Measurements from ENCODE around the gene FOLR1.

FOLR1 gene

DNA sequence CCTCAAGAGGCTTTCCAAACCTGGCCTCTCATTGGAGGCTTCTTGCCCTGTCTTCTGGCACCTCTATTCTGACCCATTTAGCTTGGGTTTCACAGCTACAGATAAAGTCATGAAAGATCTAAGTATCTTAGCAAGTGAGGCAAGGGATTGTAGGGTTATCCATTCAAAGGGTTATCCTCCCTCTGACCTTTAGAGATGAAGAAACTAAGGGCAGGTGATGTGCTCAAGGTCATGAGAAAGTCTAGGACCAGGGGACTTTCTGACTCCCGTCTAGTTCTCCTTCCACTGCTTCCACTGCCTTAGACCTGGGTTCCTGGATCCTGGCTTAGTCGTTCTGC is 44.8 kb downstream of the FOLR1 start:
- no peak for DNase-seq

DNA sequence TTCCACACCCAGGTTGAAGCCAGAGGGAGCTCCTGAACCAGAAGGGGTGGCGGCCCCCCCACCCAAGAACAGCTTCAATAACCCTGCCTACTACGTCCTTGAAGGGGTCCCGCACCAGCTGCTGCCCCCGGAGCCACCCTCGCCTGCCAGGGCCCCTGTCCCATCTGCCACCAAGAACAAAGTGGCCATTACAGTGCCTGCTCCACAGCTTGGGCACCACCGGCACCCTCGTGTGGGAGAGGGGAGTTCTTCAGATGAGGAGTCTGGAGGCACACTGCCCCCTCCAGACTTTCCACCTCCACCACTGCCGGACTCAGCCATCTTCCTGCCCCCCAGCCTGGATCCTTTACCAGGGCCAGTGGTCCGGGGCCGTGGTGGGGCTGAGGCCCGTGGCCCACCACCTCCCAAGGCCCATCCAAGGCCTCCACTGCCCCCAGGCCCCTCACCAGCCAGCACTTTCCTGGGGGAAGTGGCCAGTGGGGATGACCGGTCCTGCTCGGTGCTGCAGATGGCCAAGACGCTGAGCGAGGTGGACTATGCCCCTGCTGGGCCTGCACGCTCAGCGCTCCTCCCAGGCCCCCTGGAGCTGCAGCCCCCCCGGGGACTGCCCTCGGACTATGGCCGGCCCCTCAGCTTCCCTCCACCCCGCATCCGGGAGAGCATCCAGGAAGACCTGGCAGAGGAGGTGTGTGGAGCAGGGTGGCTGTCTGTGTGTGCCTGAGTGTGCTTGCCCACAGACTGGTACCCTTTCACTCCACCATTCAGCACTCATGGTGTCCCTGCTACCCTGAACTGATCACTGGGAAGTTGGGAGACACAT is 45.4 kb downstream of the FOLR1 start:
- no peak for DNase-seq

DNA sequence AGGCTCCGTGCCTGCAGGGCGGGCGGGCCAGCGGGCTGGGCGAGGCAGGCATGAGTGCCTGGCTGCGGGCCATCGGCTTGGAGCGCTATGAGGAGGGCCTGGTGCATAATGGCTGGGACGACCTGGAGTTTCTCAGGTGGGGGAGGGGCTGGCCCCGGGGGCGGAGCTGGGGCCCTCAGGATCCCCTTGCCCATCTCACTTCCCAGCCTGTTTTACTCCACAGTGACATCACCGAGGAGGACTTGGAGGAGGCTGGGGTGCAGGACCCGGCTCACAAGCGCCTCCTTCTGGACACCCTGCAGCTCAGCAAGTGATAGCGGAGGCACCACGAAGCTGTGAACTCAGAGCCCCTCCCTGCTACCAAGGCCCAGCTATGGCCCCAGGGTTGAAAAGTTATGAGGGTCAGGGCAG is 46.1 kb downstream of the FOLR1 start:
- peak; percentile 57 for DNase-seq

- DNase-seq = no peak
Measured at GRCh38 chr11:72238492-72239312, 46.8 kb downstream of the FOLR1 start.

DNA sequence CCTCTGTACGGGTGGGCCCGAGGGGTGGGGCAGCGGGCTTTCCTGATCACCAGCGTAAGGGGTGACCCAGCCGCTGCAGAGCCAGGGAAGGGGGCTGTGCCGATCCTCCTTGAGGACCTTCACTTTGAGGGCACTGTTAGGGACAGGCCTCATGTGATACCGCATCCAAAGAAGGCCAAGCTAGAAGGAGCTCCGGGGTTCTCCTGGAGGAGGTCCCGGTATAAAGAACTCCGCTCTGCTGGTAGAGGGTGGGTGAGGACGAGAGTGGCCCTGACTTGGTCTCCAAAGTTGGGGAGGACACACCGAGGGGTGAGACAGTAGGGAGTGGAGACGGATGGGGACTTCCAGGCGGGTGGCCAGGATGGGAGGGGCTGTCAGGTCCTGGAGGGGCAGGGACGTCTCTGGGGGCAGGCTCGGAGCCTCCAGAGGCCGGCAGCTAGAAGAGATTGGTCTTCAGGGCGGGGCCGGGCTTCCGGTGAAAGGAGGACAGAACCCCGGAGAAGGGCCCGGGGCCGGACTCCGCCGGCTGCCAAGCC is 47.4 kb downstream of the FOLR1 start:
- DNase-seq = no peak

DNA sequence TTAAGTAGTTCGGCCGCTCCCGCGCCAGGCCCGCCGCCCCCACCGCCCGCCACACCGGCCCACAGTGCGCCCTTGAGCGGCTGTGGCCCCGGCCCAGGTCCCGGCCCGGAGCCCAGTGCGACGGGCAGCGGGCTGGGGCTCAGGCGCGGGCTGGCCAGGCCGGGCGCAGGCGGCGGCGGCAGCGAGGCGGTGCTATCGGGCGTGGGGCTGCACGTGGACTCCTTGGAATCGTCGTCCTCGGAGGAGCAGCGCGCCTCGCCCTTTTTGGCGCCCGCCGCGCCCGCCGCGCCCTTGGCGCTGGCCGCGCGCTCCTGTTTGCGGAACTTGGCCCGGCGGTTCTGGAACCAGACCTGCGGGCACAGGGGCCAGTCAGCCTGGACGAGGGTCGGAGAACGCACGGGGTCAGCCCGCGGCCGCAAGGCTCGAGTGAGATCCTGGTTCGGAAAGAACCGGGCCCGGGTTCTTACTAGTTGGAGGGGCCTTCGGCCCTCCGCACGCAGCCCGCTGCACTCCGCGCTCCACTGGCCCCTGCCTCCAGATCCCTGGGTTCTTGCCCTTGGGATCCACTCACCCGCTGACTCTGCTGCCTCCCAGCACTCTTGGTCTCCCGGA is 48.0 kb downstream of the FOLR1 start:
- DNase-seq = no peak

- DNase-seq = no peak
Measured at GRCh38 chr11:72240461-72241290, 48.7 kb downstream of the FOLR1 start.

- DNase-seq = no peak
Measured at GRCh38 chr11:72241291-72241781, 49.4 kb downstream of the FOLR1 start.

GRCh38 chr11:72242141-72242540 is 50.2 kb downstream of the FOLR1 start:
- no peak for DNase-seq

DNA sequence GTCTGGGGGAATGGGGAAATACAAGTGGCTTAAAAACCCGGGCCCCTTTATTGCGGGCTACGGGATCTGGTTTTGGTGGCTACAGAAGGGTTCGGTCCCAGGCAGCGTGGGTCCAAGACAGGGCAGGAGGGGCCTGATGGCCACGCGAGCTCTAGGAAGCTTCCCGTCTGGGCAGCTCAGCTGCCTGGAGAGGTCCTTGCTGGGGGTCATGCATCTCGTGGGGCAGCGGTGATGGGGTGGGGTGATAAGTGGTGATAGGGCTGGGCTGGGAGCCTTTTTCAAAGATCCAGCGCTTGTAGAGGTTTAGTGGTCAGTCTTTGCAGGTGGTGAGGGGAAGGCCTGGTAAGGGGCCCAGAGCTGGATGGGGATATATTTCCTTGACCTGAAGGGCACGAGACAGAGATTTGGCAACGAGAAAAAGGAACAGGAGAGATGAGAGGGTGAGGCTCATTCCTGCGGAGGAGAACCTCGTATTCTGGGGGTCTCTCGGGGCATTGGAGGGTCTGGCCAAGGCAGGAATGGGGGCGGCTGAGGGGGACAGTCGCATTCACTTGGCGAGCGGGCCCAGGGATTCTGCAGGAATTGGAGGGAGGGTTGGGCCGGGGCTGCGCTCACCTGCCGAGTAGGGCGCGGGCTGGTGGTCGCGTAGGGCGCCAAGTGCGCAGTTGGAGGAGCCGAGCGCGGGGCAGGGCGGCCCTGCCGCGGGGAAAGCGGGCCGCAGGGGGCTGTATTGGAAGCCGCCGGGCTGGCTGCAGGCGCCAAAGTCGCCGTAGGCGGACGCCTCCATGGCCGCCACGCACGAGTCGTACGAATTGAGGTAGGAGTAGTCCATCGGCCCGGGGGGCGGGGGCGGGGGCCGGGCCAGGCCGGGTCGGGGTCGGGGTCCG is 51.5 kb downstream of the FOLR1 start:
- DNase-seq = no peak

GRCh38 chr11:72244060-72244360 is 52.1 kb downstream of the FOLR1 start, which contains the start of gene PHOX2A:
Gene PHOX2A (minus strand): TSS chr11:72244176. CDS start chr11:72244004, 172 bp downstream.
- DNase-seq = no peak

DNA sequence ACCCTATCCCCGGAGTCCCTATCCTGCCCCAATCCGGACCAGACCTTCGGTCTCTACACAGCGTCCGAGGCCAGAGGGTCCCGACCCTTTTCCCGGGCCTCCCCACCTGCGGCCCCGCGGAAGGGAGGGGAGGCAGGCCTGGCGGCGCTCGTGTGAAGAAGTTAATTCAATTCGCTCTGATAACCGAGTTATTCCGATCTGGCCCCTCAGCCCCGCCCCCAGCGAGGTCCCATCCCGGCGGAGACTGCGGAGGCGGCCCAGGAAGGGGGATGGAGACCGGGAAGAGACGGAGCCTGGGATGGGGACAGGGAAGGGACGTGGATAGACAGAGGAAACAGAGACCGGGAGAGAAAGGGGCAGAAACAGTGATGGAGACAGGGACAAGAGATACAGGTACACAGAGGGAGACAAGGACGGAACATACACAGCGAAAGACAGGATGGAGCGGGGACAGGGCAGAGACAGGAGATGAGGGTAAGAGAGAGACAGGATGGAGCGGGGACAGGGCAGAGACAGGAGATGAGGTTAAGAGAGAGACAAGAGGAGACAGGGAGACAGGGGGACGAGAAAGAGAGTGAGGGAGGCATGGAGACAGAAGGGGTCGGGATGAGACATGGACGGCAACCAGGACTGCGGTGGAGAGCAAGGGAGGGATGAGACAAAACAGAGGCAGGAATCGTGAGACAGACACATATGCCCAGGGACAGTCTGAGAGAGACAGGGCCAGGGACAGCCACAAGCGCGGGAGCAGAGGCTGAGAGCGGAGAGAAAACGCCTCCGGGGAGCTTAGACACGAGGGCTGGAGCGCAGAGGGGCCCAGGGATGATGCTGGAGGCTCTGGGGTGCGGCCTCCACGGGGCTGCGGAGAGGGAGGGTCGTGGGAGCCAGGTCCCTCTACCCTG is 52.7 kb downstream of the FOLR1 start:
- no peak for DNase-seq

DNA sequence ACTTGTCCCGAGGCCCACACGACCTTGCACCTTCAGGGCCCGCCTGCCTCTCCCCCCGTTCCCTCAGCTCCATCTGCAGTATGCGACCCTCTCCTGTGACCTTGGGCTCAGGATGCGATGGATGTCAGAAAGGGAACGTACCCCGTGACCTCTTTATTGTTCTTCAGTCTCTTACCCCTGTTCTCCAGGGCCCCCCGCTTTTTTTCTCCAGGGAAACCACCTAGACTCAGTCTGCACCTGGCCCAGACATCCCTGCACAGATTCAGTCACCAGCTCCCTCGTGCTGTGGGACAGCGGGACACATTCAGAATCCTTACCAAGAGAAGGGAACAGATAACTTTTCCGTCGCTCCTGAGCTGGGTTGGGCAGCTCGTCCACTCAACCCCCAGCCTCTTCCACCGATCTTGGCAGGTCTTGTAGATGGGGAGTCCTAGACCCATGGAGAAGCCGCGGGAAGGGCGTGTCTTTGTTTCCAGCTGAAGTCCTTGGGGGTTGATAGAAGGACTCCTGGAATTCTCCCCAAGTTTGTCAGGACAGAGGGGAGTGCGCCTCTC is 53.4 kb downstream of the FOLR1 start:
- DNase-seq = no peak
